GM18907 (cell line): ENCODE data around the gene KIAA1549.

ENCODE experiments used
- ATAC-seq: cut with Tn5 transposase; IDR thresholded peaks from one replicate; pipeline ENCODE4 v1.9.1; 2021; ENCODE audit warnings: mild to moderate bottlenecking, moderate library complexity; ENCODE audit not compliant: unreplicated experiment

KIAA1549 gene

GRCh38 chr7:138861051-138861450 lies 120.1 kb downstream of the KIAA1549 start:
- no peak for ATAC-seq

GRCh38 chr7:138857728-138858127 lies 123.5 kb downstream of the KIAA1549 start:
- ATAC-seq = no peak

- no peak for ATAC-seq
Measured at GRCh38 chr7:138854115-138854645, 127.0 kb downstream of the KIAA1549 start.

GRCh38 chr7:138853448-138853847 lies 127.7 kb downstream of the KIAA1549 start:
- ATAC-seq = no peak

GRCh38 chr7:138852469-138852868 lies 128.7 kb downstream of the KIAA1549 start:
- ATAC-seq = no peak

- no peak for ATAC-seq
Measured at GRCh38 chr7:138849701-138850100, 131.5 kb downstream of the KIAA1549 start.

GRCh38 chr7:138848056-138848980 lies 132.9 kb downstream of the KIAA1549 start:
- ATAC-seq = no peak

GRCh38 chr7:138845711-138846110 lies 135.5 kb downstream of the KIAA1549 start:
- no peak for ATAC-seq

- ATAC-seq = no peak
Measured at GRCh38 chr7:138843632-138844580, 137.3 kb downstream of the KIAA1549 start.

GRCh38 chr7:138842111-138842510 lies 139.1 kb downstream of the KIAA1549 start:
- ATAC-seq = no peak

GRCh38 chr7:138838166-138838565 lies 143.0 kb downstream of the KIAA1549 start:
- no peak for ATAC-seq

GRCh38 chr7:138837627-138838026 lies 143.6 kb downstream of the KIAA1549 start:
- ATAC-seq = no peak

GRCh38 chr7:138835087-138835486 lies 146.1 kb downstream of the KIAA1549 start:
- no peak for ATAC-seq

- no peak for ATAC-seq
Measured at GRCh38 chr7:138834583-138834982, 146.6 kb downstream of the KIAA1549 start.

GRCh38 chr7:138833596-138833995 lies 147.6 kb downstream of the KIAA1549 start:
- no peak for ATAC-seq

GRCh38 chr7:138832966-138833365 lies 148.2 kb downstream of the KIAA1549 start:
- no peak for ATAC-seq

- ATAC-seq = no peak
Measured at GRCh38 chr7:138829335-138829734, 151.9 kb downstream of the KIAA1549 start.

- no peak for ATAC-seq
Measured at GRCh38 chr7:138828302-138828701, 152.9 kb downstream of the KIAA1549 start.

GRCh38 chr7:138825049-138825721 lies 156.0 kb downstream of the KIAA1549 start:
- no peak for ATAC-seq

- no peak for ATAC-seq
Measured at GRCh38 chr7:138822867-138823535, 158.2 kb downstream of the KIAA1549 start.
